HG03571 (cell line): ENCODE measurements around the gene USP6.
"Not testable (repeated sequence)": the region's sequence is repeated elsewhere in the genome, so short reads cannot be mapped to it uniquely, and the experiment has no call there.

Experiments used
- ATAC-seq: cut with Tn5 transposase; IDR thresholded peaks from one replicate; pipeline ENCODE4 v1.9.1; 2021; ENCODE audit not compliant: unreplicated experiment

USP6 gene

GRCh38 chr17:5121186-5121841 lies 5.5 kb downstream of the USP6 start:
- no peak for ATAC-seq

GRCh38 chr17:5122056-5122455 lies 6.2 kb downstream of the USP6 start:
- not testable (repeated sequence) for ATAC-seq

- no peak for ATAC-seq
Measured at GRCh38 chr17:5122586-5123342, 6.9 kb downstream of the USP6 start.

- no peak for ATAC-seq
Measured at GRCh38 chr17:5123343-5124124, 7.7 kb downstream of the USP6 start.

GRCh38 chr17:5124125-5124760 lies 8.4 kb downstream of the USP6 start:
- not testable (repeated sequence) for ATAC-seq

- ATAC-seq = not testable (repeated sequence)
Measured at GRCh38 chr17:5124896-5125295, 9.1 kb downstream of the USP6 start.

GRCh38 chr17:5126719-5127488 lies 11.1 kb downstream of the USP6 start:
- ATAC-seq = no peak

- no peak for ATAC-seq
Measured at GRCh38 chr17:5127910-5128309, 12.1 kb downstream of the USP6 start.

GRCh38 chr17:5128387-5128786 lies 12.6 kb downstream of the USP6 start:
- not testable (repeated sequence) for ATAC-seq

GRCh38 chr17:5128905-5129535 lies 13.2 kb downstream of the USP6 start:
- no peak for ATAC-seq

GRCh38 chr17:5129770-5130169 lies 13.9 kb downstream of the USP6 start:
- ATAC-seq = not testable (repeated sequence)

GRCh38 chr17:5130261-5130660 lies 14.4 kb downstream of the USP6 start:
- ATAC-seq = not testable (repeated sequence)

- ATAC-seq = not testable (repeated sequence)
Measured at GRCh38 chr17:5130687-5131086, 14.9 kb downstream of the USP6 start.

GRCh38 chr17:5131146-5131715 lies 15.4 kb downstream of the USP6 start:
- ATAC-seq = no peak

GRCh38 chr17:5131799-5132502 lies 16.1 kb downstream of the USP6 start:
- not testable (repeated sequence) for ATAC-seq

GRCh38 chr17:5132503-5133225 lies 16.8 kb downstream of the USP6 start:
- ATAC-seq = not testable (repeated sequence)

GRCh38 chr17:5133311-5133710 lies 17.5 kb downstream of the USP6 start:
- no peak for ATAC-seq

GRCh38 chr17:5133961-5134360 lies 18.1 kb downstream of the USP6 start:
- ATAC-seq = not testable (repeated sequence)
